ENCODE results near the gene EIF6.
"Not testable (repeated sequence)": the region's sequence is repeated elsewhere in the genome, so short reads cannot be mapped to it uniquely, and the experiment has no call there.

Gene EIF6

DNA sequence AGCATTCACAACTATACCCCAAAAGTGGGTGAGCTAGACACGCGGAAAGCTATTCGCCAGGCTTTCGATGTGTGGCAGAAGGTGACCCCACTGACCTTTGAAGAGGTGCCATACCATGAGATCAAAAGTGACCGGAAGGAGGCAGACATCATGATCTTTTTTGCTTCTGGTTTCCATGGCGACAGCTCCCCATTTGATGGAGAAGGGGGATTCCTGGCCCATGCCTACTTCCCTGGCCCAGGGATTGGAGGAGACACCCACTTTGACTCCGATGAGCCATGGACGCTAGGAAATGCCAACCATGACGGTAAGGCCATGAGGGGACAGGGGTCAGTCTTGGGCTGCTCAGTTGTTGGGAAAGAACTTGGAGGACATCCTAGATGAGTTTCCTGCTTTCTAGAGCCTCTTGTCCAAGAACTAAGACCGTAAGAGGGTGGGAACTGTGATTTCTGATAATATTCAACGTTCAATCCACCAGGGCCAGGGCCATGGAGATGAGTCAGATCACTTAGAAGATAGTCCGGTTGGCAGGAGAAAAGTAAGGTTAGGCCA is 30.0 kb downstream of the EIF6 start:
- no peak for DNase-seq

DNA sequence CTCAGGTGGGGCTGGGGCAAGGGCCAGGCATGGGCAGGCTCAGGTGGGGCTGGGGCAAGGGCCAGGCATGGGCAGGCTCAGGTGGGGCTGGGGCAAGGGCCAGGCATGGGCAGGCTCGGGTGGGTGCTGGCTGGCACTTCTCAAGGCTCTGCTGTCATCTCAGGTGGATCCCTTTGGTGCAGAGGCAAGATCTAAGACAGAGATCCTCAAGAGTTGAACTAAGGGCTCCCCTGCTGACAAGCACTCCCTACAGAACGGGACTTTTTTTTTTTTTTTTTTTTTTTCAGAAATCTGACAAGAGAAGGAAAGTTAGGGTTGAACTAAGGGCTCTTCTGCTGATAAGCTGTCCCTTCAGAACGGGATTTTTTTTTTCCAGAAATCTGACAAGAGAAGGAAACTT is 31.6 kb downstream of the EIF6 start:
- no peak for DNase-seq

DNA sequence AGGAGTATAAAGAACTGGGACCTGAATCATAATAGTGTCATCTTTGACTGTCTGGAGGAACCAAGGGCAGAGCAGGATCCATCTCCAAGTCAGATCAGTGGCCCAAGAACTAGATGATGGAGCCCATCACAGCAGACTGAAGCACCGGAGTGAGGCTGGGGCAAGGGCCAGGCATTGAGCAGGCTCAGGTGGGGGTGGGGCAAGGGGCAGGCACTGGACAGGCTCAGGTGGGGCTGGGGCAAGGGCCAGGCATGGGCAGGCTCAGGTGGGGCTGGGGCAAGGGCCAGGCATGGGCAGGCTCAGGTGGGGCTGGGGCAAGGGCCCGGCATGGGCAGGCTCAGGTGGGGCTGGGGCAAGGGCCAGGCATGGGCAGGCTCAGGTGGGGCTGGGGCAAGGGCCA is 32.0 kb downstream of the EIF6 start:
- not testable (repeated sequence) for DNase-seq

DNA sequence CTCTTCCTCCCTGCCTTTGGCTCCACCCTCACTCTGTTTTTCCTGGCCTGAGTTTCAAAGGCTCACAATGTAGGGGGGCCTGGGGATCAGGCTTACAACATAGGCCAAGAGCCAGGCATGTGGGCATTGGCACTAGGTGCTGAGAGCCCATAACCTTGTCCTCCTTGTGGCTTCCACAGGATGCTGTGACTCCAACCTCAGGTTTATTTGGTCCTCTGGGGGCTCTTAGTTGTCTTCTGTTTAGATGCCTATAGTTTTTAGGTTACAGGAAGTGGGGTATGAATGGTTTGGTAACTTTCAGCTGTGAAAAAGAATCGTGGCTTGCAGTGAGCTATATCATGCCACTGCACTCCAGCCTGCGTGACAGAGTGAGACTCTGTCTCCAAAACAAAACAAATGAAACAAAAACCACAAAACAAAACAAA is 32.5 kb downstream of the EIF6 start:
- DNase-seq: no peak

DNA sequence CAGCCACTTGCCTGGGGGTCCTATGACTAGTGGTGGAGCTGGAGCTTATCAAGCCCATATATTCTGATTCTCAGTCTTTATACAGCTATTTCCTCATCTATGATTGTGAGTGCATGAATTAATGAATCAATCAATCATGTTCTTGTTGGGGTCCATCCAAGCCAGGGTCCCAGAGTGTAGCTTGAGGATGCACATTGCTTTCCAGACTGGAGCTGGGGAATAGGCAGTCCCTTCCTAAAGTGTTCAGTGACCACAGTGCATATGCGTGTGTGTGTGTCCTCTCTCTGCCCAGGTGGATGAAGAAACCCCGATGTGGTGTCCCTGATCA is 33.0 kb downstream of the EIF6 start:
- no peak for DNase-seq

DNA sequence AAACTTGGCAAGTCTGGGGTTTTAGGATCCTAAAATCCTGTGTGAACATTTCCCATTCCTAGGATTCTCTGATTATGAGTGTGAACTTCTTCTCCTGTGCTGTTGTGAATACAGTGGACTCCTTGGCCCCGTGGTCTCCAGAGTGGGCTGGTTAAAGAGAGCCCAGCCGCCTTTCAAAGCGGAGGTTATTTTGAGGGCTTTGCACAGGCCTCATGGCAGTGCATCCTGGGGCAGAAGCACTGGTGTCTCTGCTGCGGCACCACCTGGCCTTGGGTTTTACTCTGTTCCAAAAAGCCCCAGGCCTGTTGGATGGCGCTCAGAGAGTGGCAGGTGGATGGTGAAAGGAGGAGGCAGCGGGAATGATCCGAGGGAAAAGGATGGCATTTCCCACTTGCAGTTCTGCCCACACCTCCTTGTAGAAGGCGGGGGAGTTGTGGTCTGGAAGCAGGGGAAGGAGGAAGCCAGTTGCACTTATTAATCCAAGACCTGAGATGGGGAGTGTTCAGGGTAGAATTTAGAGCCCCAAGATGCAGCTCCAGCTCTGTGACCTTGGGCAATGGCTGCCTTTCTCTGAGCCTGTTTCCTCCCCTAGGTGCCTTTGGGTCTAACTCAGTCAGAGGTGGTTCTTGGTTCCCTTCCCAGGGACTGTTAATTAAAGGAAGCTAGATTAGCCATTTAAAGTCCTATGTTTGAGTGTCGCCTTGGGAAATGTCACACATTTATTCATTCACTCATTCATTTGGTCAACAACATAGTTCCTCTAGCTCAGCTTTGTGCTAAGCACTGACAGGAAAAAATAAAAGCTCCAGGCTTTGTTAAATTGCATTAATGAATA is 35.7 kb downstream of the EIF6 start:
- DNase-seq: no peak

DNA sequence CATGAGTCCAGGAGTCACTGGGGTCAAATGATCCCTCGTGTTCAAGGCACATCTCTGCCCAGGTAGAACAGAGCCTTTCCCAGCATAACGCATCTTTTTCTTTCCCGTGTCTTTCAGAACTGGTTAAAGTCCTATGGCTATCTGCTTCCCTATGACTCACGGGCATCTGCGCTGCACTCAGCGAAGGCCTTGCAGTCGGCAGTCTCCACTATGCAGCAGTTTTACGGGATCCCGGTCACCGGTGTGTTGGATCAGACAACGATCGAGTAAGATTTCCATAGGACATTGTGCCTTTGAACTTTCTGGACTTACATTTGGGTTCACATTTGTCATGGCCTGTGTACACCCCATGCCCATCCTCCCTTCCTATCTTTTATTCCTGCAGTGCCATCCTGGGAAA is 37.8 kb downstream of the EIF6 start:
- DNase-seq: no peak

DNA sequence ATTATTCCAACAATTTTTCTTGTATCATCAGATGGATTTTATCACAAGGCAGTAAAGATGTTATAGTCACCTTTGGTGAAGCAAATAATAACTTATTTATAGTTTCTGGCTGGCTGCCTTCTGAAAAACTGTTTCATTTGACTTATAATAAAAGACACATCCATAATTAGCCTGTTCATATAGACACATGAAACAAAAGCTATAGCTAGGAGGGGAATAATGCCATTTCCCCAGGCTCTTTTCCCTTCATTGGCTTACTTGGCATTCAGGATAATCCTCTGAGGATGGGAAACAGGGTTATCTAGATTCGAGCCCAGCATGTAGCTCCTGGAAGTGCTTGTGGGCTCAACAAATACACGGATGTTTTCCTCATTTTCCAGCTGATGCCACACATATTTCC is 40.6 kb downstream of the EIF6 start:
- no peak for DNase-seq

DNA sequence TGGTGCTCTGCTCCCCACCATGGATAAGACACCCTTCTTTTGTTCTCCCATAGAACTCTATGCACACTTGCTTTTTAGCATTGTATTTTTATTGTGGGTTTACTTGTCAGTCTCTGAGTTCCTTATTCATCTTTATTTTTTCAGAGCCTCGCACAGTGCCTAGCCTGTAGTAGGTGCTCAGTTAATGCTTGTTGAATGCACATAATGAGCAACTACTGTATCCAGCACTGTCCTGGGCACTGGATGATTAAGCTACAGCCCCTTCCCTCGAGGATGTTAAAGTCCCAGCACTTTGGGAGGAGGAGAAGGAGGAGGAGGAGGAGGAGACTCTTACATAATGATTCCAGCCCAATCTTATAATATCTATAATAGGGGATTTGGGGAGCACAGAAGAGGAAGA is 41.3 kb downstream of the EIF6 start:
- DNase-seq: no peak

DNA sequence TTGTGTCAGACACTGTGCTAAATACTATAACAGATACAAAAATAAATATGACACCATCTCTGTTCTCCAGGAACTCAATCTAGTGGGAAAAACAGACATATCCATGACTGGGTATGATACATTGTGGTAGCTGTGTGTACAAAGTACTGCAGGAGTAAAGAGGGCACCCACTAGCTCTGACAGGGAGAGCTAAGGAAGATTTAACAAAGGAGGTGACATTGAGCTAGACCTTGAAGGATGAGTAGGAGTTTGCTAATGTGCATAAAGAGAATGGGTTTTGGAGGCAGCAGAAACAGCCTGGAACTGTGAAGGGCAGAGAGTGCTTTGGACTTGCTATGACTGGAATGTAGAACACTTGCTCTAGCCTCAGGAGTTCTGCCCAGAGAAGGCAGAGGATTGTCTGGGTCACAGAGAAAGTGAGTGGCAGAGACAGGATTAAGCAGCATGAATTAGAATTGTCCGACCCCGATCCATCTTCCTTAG is 43.7 kb downstream of the EIF6 start:
- no peak for DNase-seq

DNA sequence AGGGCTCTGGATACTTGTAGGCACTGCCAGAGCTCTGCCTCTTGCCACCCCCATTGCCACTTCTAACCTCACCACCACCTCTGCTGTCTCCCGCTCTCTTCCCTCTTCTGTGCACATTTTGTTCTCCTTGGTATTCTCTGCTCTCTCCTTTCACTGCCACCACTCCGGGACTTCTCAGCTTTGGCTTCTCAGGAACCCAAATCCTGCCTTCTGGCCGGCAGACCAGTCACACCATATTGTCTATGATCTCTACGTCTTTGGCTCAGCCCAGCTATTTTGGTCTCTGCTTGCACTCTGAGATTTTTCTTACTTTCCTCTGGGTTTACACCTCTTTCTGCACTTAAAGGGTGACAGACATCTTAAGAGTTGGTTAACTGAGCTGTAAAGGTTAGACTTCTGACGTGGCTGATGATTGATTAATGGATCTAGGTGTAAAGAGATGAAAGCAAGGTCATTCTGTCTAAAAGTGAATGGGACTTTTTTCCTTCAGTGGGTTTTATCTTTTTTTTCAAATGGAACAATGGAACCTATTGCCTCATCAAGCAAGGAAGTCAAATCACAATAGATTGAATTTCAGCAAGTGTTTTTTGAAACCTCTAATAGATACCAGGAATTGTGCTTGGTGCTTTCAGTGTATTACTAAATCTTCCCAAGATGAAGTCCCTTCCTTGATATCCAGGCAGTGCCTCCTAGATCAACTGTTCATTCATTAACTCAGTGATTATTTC is 44.3 kb downstream of the EIF6 start:
- DNase-seq: no peak

DNA sequence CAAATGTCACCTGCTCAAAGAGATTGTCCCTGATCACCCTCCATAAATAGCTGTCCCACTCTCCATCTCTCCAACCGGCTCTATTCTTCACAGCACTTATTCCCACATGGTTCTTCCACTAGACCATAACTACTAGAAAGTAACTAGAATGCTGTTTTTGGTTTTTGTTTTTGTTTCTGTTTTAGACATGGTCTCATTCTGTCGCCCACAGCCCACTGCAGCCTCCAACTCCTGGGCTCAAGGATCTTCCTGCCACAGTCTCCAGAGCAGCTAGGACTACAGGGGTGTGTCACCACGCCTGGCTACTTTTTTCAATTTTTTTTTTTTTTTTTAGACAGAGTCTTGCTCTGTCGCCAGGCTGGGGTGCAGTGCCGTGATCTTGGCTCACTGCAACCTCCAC is 45.8 kb downstream of the EIF6 start:
- DNase-seq: no peak

DNA sequence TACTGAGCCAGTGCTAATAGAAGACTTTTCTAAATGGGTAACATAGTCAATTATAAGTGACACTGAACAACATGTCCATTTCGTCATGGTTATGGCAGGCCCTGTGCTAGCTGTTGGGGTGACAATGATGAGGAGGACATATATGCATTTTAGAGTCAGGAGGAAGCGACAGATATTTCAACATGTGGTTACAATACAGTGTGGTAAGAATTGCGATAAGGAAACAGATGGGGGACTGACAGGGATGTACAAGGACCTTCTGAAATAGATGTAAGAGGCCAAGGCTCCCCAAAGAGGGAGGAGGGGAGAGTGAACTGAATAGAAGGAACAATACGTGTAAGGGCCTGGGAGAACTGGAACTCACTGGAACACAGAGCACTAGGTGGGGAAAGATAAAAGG is 46.4 kb downstream of the EIF6 start:
- no peak for DNase-seq

DNA sequence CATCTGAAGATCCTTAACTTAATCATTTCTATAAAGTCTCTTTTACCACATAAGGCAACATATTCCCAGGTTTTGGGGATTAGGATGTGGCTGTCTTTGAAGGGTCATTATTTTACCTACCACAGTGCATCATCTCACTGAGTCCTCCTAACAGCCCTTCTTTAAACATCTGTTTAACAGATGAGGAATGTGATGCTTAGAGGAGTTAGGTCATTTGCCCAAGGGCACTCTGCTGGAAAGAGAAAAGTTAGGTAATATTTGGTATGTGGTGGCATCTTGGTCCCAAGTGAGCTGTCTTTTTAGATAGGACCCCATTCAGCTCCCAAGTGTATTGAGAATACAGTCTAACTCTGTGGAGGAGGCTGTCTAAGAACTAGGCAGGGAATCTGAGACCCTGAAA is 47.1 kb downstream of the EIF6 start:
- no peak for DNase-seq

DNA sequence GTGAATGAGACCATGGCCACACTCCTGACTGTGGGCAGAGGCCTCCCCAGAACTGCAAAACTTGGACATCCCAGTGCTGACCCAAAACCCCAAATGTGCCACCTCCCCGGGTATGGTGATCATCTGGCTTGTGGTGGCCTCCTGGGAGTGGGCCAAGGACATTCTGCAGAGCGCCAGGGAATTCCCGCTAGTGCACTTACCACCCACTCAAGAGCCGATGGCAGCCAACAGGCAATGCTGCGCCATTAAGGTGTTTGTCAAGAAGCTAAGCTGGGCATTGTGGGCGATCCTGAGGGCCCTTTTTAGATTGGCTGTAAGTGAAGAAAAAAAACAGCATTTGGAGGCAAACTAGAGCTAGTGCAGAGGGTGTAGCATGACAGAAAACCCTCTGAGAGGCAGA is 48.7 kb downstream of the EIF6 start:
- DNase-seq: no peak

DNA sequence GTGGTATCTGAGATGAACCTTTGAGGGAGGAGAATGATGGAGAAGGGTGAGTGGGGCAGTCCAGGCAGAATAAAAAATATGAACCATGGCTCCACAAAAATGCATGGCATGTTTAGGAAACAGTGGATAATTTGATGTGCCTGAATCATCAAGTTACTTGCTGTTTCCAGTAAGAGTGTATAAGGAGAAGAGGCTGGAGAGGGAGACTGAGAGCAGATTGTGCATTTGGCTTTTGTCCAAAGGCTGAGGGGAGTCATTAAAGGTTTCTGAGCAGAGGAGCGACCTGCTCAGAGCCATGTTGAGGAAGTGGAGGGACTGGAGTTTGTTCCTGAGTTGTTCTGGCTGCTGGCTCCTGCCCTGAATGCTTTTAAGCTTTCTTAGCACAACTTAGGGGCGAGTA is 52.0 kb downstream of the EIF6 start:
- DNase-seq: no peak

Data from right hindlimb (tissue), 1 donor.